ENCODE data around the gene UCP2. TPM values are rescaled to one million over a fixed set of nuclear protein-coding genes. Genes with fewer than 3 reads are reported as not detected.
A peak's percentile ranks its signal among the peaks of the same experiment; 100 is the strongest.

Gene UCP2
- total and polyA plus RNA-seq, 9 of the 15 experiments (the other 6 are each of a cell fraction or from before 2014, with no cell fraction given): 19.2 to 216 (median 87.9) TPM

GRCh38 chr11:73983741-73984538 is 1.3 kb upstream of the UCP2 start (continued):
- TF ChIP-seq HOMEZ (CRISPR knock-in tag; IDR thresholded peaks at IDR 0.05) (peak; percentile 6; the same call in 1 of the 2 replicates), POLR2G (IDR thresholded peaks at IDR 0.05; ENCODE audit: low read depth, low read length) (no peak), ZBTB1 (CRISPR knock-in tag; IDR thresholded peaks at IDR 0.05; ENCODE audit: borderline replicate concordance, low read depth) (no peak; the same call in 1 of the 2 replicates), ZEB2 (IDR thresholded peaks at IDR 0.05) (no peak), FOXA3 (CRISPR knock-in tag; conservative IDR thresholded peaks at IDR 0.05 in 1 of 2, IDR thresholded peaks at IDR 0.05 in 1 of 2) (peak in 1 of 2 experiments; percentile 15; a peak in 1 of 4 replicates), ZHX1 (conservative IDR thresholded peaks at IDR 0.05; ENCODE audit: low read length) (no peak), HDAC8 (tag; IDR thresholded peaks at IDR 0.05) (no peak), SIX5 (IDR thresholded peaks at IDR 0.05; ENCODE audit: borderline replicate concordance in 1 of 2, insufficient read depth in 1 of 2, low read depth in 1 of 2, low read length in 2 of 2) (no peak), TBP (optimal IDR thresholded peaks at IDR 0.05; ENCODE audit: low read depth, low read length) (no peak), MAFK (IDR thresholded peaks at IDR 0.05; ENCODE audit: low read length) (no peak), ATF3 (IDR thresholded peaks at IDR 0.05) (no peak), ATF3 (CRISPR knock-in tag; conservative IDR thresholded peaks at IDR 0.05) (no peak), ZNF311 (CRISPR knock-in tag; IDR thresholded peaks at IDR 0.05) (no peak), SP2 (IDR thresholded peaks at IDR 0.05; ENCODE audit: extremely low read depth, low read depth, low read length, poor library complexity, severe bottlenecking) (no peak), TAF7 (tag; IDR thresholded peaks at IDR 0.05) (no peak; the same call in 1 of the 2 replicates)
- TF ChIP-seq, protein P1, sequence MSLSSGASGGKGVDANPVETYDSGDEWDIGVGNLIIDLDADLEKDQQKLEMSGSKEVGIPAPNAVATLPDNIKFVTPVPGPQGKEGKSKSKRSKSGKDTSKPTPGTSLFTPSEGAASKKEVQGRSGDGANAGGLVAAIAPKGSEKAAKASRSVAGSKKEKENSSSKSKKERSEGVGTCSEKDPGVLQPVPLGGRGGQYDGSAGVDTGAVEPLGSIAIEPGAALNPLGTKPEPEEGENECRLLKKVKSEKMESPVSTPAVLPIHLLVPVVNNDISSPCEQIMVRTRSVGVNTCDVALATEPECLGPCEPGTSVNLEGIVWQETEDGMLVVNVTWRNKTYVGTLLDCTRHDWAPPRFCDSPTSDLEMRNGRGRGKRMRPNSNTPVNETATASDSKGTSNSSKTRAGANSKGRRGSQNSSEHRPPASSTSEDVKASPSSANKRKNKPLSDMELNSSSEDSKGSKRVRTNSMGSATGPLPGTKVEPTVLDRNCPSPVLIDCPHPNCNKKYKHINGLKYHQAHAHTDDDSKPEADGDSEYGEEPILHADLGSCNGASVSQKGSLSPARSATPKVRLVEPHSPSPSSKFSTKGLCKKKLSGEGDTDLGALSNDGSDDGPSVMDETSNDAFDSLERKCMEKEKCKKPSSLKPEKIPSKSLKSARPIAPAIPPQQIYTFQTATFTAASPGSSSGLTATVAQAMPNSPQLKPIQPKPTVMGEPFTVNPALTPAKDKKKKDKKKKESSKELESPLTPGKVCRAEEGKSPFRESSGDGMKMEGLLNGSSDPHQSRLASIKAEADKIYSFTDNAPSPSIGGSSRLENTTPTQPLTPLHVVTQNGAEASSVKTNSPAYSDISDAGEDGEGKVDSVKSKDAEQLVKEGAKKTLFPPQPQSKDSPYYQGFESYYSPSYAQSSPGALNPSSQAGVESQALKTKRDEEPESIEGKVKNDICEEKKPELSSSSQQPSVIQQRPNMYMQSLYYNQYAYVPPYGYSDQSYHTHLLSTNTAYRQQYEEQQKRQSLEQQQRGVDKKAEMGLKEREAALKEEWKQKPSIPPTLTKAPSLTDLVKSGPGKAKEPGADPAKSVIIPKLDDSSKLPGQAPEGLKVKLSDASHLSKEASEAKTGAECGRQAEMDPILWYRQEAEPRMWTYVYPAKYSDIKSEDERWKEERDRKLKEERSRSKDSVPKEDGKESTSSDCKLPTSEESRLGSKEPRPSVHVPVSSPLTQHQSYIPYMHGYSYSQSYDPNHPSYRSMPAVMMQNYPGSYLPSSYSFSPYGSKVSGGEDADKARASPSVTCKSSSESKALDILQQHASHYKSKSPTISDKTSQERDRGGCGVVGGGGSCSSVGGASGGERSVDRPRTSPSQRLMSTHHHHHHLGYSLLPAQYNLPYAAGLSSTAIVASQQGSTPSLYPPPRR (CRISPR knock-in tag; IDR thresholded peaks at IDR 0.05; ENCODE audit: borderline replicate concordance): no peak; the same call in 1 of the 2 replicates

Data from K562 (cell line).